Testis (tissue), 2 donors: ENCODE results near the gene ZBTB18.

Experiments used
- CTCF ChIP-seq, 3 experiments: fragments of 450-650 bp in 2 of 3; fragments of 200-600 bp in 1 of 3; sonication (generic) in 1 of 3; IDR thresholded peaks; one replicate each; pipeline ENCODE4 v1.5.1; 2016 to 2019; ENCODE audit warnings: antibody characterized with exemption in 3 of 3, mild to moderate bottlenecking in 2 of 3, moderate library complexity in 1 of 3
- POLR2A ChIP-seq: fragments of 450-650 bp; IDR thresholded peaks from one replicate; pipeline ENCODE4 v1.6.1; 2017; ENCODE audit warnings: antibody characterized with exemption, mild to moderate bottlenecking, moderate library complexity

DNA sequence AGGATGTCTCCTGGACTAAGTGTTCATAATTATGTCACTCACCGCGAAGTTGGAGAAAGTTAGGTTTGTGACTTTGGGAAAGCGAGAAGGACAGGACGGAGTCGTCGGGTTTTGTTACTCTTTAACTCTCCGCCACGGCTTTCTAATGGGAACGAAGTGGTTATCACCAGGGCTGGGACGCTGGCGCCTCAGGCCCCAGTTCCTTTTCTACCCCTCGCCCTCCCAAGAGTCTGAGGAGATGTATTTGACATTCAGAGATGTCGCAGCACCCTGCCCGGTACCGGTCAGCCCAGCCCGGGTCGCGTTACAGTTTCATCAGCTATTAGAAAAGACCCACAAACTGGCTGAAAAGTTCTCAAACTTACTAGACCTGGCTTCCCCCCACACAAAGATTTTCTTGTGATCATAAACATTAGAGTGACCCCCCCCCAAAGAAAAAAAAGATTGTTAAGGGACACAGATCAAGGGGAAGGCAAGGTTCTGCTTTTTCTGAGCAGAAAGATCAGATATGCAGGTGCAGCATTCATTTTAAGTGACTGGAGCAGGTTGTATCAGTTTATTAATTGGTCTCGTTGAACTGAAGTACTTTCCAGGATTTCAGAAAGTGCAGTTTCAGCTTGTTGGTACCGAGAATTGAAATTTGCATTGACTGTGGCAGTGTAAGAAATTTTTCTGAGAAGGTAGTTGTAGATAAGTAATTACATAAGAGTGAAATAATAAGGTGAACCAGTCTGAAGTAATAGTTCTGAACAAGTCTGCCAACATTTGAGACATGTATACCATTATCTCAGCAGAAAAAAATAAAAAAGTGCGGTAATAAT, 859 bp upstream of the ZBTB18 start:
- TF ChIP-seq CTCF (IDR thresholded peaks at IDR 0.05) = no peak
- no peak for TF ChIP-seq POLR2A
